GM18870 (cell line): ENCODE data around the gene SLC6A6.
A peak's percentile ranks its signal among the peaks of the same experiment; 100 is the strongest.

ENCODE experiments used
- ATAC-seq: cut with Tn5 transposase; IDR thresholded peaks from one replicate; pipeline ENCODE4 v1.9.1; 2021; ENCODE audit warnings: moderate library complexity; ENCODE audit not compliant: unreplicated experiment

Gene SLC6A6

GRCh38 chr3:14415501-14415900 lies 13.1 kb downstream of the SLC6A6 start:
- ATAC-seq = no peak

GRCh38 chr3:14416453-14416852 lies 14.0 kb downstream of the SLC6A6 start:
- no peak for ATAC-seq

DNA sequence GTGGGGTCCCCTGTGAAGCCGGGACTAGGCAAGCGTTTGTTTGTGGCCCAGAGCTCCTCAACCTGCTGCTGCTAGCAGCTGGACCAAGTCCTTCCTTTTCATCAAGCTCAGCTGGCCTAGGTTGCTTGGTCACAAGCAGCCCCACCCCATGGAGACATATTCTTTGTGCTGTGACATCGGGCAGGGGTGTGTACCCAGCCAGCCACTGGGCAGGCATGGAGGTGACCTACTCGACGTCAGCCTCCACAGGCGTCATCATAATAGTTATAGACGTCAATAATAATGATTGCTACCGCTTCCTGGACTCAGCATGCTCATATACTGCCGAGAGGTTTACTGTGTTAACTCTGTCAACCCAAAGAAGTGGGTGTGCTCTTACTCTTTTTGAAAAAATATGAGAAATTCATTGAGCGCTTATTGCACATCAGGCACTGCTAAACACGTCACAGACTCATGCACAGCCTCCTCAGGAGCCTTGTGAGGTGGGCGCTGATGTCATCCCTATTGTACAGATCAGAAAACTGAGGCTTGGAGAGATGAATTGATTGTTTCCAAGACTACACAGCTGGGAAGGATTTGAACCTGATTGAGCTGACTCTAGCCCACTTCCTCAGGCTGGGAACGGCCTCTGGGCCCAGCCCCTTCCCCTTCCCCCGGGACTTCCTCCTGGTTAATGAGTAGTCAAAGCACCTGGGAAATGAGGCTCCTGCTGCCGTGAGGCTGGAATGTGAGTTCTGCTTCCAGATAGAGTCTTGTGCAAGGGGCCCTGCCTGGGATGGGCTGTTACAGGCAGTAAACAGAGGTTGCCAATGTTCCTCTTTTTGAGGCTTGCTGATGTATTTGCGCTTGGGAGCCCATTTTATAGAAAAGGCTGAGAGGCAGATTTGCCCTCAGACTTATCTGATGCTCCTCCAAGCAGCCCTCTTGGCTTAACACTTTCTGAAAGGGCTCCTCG lies 16.2 kb downstream of the SLC6A6 start:
- ATAC-seq = no peak

GRCh38 chr3:14422016-14422963 lies 19.9 kb downstream of the SLC6A6 start:
- ATAC-seq = no peak

DNA sequence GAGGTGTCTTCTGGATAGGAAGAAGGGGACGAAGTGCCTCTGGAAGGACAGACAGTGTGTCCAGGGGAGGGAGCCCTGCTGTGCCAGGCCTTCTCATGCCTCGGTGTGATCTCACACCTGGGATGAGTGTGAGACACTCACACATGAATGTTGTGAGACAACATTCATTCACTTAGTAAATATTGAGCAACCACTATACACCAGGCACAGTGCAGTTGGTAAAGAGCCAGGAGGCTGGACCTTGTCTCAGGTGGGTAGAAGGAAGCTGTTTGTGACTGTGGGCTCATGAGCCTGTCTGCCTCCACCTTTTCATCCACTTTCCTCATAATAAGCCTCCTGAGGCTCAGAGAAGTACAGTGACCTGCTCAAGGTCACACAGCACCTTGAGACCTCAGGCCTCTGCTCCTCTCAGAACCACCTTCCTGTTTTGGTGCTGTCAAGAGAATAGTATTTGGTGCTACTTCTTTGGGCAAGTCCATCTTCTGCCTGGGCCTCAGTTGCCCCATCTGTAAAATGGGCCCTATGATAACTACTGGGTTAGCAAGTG lies 20.9 kb downstream of the SLC6A6 start:
- no peak for ATAC-seq

DNA sequence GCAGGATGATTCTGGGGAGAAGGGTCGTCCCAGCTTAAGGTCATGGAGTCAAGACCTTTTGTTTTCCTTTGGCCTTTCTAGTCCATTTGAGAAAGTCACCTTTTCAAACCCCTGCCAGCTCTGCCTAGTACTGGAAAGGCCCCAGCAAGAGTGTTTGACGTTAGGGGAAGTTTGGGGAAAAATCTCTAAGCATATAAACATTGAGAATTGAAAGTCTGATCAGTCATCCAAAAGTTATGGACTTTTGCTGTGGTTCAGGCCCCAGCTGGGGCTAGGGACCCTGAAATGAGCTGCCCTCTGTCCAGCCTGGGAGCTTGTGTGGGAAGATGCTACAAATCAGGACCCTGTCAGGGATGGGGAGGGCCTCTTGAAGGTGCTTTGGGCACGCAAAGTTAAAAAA lies 21.6 kb downstream of the SLC6A6 start:
- ATAC-seq = peak; percentile 45

- no peak for ATAC-seq
Measured at GRCh38 chr3:14424711-14425580, 22.5 kb downstream of the SLC6A6 start.

DNA sequence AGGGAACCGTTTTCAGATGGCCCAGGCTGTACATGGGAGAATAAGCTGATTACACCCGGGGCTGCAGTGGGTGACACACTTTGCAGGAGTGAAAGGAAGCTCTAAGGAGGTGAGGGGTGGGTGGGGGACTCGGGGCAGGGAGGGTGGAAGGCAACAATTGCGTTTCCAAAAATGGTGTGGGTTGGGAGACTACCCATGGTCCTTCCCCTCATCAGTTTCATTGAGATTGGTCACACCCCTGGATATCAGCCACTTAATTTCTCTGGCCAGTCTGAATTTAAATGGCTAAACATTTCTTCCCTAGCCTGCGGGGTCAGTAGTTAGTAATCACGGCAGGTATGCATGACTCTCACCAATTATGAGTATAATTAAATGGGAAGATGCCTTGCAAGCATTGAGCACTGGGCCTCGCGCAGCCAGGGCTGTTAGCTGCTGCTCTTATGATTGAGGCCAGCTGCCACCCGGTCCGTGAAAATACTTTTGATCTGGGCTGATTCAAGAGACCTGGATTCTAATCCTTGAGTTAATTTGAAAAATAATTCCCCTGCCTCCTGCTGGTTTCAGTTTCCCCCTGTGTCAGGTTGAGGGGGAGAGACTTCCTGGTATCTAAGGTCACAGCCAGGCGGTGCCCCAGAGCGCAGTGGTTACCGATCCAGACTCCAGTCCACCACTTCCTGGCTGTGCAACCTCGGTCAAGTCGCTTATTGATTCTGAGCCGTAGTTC lies 23.3 kb downstream of the SLC6A6 start:
- ATAC-seq = peak; percentile 43

DNA sequence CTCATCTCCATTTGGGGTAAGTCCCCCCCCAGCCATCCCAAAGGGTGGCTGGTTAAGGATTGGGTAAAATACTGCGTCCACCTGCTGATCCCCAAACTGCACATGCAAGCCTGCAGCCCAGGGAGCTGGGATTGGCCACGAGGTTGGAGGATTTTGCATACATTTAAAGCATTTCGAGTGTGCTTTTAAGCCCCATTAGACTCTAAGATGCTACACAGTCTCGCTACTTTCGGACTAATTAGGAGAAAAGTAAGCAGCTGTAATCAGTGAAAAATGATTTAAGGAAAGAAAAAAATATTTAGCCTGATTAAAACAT lies 23.9 kb downstream of the SLC6A6 start:
- ATAC-seq = no peak

- ATAC-seq = no peak
Measured at GRCh38 chr3:14428087-14429033, 26.0 kb downstream of the SLC6A6 start.

- ATAC-seq = no peak
Measured at GRCh38 chr3:14429237-14429636, 26.8 kb downstream of the SLC6A6 start.

DNA sequence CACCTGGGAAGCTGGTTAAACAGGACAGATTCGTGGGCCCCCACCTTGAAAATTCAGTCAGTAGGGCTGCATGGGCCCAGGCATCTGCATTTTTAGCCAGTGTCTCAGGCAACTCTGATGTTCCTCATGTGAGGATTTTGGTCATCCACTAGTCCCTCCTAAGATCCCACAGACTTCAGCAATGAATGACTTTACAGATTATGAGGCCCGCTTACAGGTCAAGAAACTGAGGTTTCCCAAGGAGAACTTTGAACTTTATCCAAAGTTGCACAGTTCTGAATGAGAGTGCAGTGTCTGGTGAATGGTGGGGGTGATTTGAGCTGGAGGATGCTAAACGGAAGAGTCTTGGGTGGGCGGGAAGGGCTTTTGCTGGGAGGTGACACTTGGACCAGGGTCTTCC lies 27.2 kb downstream of the SLC6A6 start:
- ATAC-seq = no peak

DNA sequence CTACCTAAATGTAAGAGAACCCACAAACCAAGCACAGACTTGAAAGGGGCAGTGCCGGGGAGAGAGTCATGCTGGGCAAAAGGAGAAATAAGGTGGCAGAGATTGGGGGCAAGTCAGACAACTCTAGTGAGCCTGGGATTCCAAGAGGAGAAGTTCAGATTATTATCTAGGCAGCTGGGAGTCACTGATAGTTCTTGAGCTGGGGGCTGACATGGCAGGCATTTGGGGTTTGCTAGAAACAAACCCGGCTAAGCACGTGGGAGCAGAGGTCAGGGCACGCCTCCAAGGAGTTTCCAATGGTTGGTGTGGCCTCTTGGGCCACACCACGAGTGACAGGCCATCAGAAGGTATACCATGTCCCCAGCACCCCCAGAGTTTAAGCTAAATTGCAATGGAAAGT lies 27.6 kb downstream of the SLC6A6 start:
- ATAC-seq = no peak

DNA sequence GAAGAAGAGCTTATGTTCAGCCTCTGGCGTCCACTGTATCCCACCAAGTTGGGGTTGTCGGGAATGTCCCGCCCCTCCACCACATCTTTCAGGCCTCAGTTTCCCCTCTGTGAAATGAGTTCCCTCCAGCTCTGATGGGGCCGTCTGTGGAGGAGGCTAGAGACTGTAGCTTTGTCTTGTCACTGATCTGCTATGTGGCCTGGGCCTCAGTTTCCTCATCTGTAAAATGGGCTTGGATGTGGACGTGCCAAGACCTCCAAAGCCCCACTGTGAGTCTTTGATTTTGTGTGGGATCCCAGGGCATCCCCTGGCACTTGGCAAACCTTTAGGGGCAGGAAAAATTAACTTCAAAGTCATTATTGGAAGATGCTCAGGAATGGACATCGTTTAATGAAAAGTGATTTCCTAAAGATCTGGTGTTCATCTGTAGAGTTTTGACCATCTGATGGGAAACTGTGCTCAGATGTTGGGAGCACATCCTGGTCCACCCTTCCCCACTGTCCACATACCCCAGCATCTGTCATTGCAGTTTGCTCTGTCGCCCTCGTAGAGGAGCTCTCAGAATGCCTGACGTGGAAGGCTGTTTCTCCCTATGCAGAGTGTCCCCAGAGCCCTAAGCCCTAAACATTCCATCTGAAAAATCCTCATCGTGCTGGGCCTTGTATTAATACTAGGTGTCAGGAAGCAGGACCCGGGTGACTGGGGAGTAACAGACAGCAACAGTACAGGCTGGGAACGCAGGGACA lies 28.5 kb downstream of the SLC6A6 start:
- ATAC-seq = no peak

DNA sequence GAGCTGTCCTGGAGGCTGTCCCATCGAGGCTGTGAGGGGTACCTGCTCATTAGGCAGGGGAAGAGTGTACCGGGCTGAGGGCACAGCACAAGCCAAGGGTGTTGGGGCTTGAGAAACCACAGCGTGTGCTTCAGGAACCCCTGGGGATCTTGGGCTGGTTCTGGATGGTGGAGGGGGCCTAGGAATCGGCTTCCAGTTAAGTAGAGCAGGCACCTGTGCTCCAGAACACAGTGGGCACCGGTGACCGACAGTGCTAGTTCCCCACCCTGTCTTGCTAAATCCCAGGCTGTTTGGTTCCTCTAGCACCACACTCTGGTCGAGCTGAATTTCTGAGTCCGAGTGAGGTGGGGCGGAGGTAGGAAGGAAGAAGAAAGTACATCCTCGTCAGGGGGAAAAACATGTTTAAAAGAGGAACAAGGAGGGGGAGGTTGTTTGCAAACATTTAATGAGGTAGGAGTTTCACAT lies 29.1 kb downstream of the SLC6A6 start:
- ATAC-seq = peak; percentile 27

- peak; percentile 80 for ATAC-seq
Measured at GRCh38 chr3:14431917-14432834, 29.8 kb downstream of the SLC6A6 start.

GRCh38 chr3:14433106-14433505 lies 30.7 kb downstream of the SLC6A6 start:
- ATAC-seq = no peak
